ENCODE measurements around the gene NLGN4Y. TPM values are rescaled to one million over a fixed set of nuclear protein-coding genes. Genes with fewer than 3 reads are reported as not detected.

The NLGN4Y gene
- total and polyA plus RNA-seq, 2 of the 13 experiments (the other 11 are each of a cell fraction or from before 2014, with no cell fraction given) = 6.0 to 16.5 TPM

GRCh38 chrY:14628208-14628607, 103.9 kb downstream of the NLGN4Y start (continued):
- TF ChIP-seq PAXIP1 (CRISPR knock-in tag; conservative IDR thresholded peaks at IDR 0.05) = peak; percentile 45
- TF ChIP-seq ZNF83 (CRISPR knock-in tag; IDR thresholded peaks at IDR 0.05; ENCODE audit: borderline replicate concordance) = no peak
- no peak for TF ChIP-seq SIN3A (IDR thresholded peaks at IDR 0.05; ENCODE audit: borderline replicate concordance, low read depth, low read length)
- TF ChIP-seq STAG1 (CRISPR knock-in tag; IDR thresholded peaks at IDR 0.05) = no peak
- no peak for TF ChIP-seq ZFP41 (CRISPR knock-in tag; IDR thresholded peaks at IDR 0.05; ENCODE audit: borderline replicate concordance)

- WGBS (ENCODE audit: low lambda C conversion rate) = 67% methylated on average over 1 of the region's 1 CpG
- FAIRE-seq = no peak
- in situ Hi-C loops (cut with HindIII; ENCODE audit: extremely low pct_ligation_motif_present, low pct_unique_long_range_greater_than_20kb) = no loop called here
Observed at GRCh38 chrY:14631676-14632075, 107.3 kb downstream of the NLGN4Y start.

More at GRCh38 chrY:14631676-14632075, 107.3 kb downstream of the NLGN4Y start:
- no peak overlapping the region for H2AFZ ChIP-seq (ENCODE audit: low read length)
- H3K27me3 ChIP-seq (ENCODE audit: control insufficient read depth in 1 of 2, insufficient read depth in 2 of 2, low read length in 2 of 2) = no peaks in the 10 kb centered on the region
- H3K4me3 ChIP-seq (replicated peaks in 1 of 3; ENCODE audit: insufficient read depth in 1 of 3, low read depth in 2 of 3, low read length in 3 of 3) = no peak overlapping the region
- peaks cover 49% of the 10 kb centered on the region for H3K4me1 ChIP-seq (ENCODE audit: insufficient read depth, low read length)
- intact Hi-C loops (cut with micrococcal nuclease; ENCODE audit: unreplicated experiment) = no loop called here
- ChIA-PET CTCF (ENCODE audit: low intra/inter-chr PET ratio, low total read pairs) (no interaction called here), POLR2A (no interaction called here)
- no peak overlapping the region for H3K9ac ChIP-seq (ENCODE audit: insufficient read depth, low read depth, low read length)
- H4K20me1 ChIP-seq (ENCODE audit: insufficient read depth, low read length) = no peaks in the 10 kb centered on the region
- BruUV-seq (replicated peaks) = no TSS peak
- no peak; the same call in 2 of the 3 replicates for ATAC-seq
- DNase-seq (ENCODE audit: low spot score) = no peak
- no peak overlapping the region for H3K4me2 ChIP-seq (ENCODE audit: low read depth, low read length)
- H3K9me3 ChIP-seq (ENCODE audit: low read length) = no peaks in the 10 kb centered on the region
- H3K79me2 ChIP-seq (ENCODE audit: insufficient read depth, low read length) = no peaks in the 10 kb centered on the region
- no peaks in the 10 kb centered on the region for H3K36me3 ChIP-seq (replicated peaks in 1 of 2; ENCODE audit: control insufficient read depth in 1 of 2, insufficient read depth in 2 of 2, low read length in 2 of 2)
- no peak overlapping the region for H3K27ac ChIP-seq (ENCODE audit: extremely low read length, insufficient read depth, low read length)
- TF ChIP-seq ETV5 (CRISPR knock-in tag; IDR thresholded peaks at IDR 0.05; ENCODE audit: borderline replicate concordance) = no peak
- no peak for TF ChIP-seq ZNF709 (CRISPR knock-in tag; IDR thresholded peaks at IDR 0.05)
- no peak for TF ChIP-seq ZBTB20 (CRISPR knock-in tag; IDR thresholded peaks at IDR 0.05; ENCODE audit: borderline replicate concordance, low read depth)
- TF ChIP-seq FOXP4 (CRISPR knock-in tag; IDR thresholded peaks at IDR 0.05) = 0 out of 2 replicates have a peak, but pooled peaks have one; percentile 16
- no peak for TF ChIP-seq FLYWCH1 (CRISPR knock-in tag; IDR thresholded peaks at IDR 0.05)
- TF ChIP-seq ZNF562 (CRISPR knock-in tag; IDR thresholded peaks at IDR 0.05; ENCODE audit: borderline replicate concordance) = no peak
- TF ChIP-seq ZNF333 (CRISPR knock-in tag; IDR thresholded peaks at IDR 0.05; ENCODE audit: borderline replicate concordance) = no peak
- peak; percentile 67 for TF ChIP-seq FOSL2 (CRISPR knock-in tag; IDR thresholded peaks at IDR 0.05)
- no peak for TF ChIP-seq NR2F6 (IDR thresholded peaks at IDR 0.05)
- TF ChIP-seq NR2F6 (CRISPR knock-in tag; IDR thresholded peaks at IDR 0.05) = no peak
- no peak for TF ChIP-seq SOX5 (CRISPR knock-in tag; IDR thresholded peaks at IDR 0.05; ENCODE audit: borderline replicate concordance)
- no peak for TF ChIP-seq ZNF274 (CRISPR knock-in tag; IDR thresholded peaks at IDR 0.05)

All from HepG2 (cell line).